C4-2B (cell line): ENCODE data around the gene ITGA2B.

Experiments
- ZFX ChIP-seq: fragments of 450-650 bp; IDR thresholded peaks from 2 replicates; pipeline ENCODE4 v1.6.1; 2017
- TF ChIP-seq, protein P1 (sequence below): fragments of 450-650 bp; conservative IDR thresholded peaks from 2 replicates; pipeline ENCODE4 v1.5.1; 2017; ENCODE audit warnings: mild to moderate bottlenecking

DNA sequence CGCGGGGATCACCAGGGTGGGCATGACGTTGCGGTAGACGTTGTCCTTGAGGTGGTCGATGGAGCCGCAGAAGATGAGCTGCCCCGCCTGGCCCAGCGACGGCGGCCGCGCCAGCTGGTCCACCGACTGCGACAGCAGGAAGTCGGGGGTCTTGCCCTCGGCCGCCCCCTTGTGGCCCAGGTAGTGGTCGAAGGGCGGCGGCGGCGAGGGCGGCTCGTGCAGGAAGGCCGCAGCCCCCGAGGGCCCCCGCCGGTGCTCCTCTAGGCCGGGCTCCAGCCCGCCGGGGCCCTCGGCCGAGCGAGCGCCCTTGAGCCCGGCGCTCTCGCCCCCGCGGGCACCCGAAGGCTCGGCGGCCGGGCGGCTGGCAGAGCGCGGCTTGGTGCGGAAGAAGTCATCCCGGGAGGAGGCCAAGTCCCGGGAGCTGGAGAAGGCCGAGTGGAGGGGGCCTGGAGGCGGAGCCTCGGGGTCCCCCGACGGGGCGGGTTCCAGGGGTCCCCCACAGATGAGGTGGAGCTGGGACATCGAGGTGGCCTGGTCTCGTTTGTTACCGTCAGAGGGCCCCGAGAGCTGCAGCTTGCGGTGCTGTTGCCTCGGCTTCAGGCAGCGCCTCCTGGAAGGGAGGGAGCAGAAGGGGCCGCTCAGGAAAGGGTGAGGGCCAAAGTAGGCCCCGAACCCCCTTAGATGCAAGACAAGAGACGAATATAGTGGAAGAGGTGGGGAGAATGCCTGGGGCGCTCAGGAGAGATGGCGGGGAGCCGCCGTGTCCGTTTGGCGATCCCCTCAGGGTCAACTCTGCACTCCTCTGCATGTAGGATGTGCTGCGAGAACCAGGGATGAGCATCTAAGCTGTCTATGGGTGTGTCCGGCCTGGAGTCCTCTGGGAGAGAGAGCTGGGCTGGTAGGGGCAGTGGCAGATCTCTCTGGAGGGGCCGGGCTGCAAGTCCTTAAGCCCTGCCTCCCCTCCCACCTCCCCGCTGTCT, 34.6 kb downstream of the ITGA2B start:
- TF ChIP-seq, protein P1, sequence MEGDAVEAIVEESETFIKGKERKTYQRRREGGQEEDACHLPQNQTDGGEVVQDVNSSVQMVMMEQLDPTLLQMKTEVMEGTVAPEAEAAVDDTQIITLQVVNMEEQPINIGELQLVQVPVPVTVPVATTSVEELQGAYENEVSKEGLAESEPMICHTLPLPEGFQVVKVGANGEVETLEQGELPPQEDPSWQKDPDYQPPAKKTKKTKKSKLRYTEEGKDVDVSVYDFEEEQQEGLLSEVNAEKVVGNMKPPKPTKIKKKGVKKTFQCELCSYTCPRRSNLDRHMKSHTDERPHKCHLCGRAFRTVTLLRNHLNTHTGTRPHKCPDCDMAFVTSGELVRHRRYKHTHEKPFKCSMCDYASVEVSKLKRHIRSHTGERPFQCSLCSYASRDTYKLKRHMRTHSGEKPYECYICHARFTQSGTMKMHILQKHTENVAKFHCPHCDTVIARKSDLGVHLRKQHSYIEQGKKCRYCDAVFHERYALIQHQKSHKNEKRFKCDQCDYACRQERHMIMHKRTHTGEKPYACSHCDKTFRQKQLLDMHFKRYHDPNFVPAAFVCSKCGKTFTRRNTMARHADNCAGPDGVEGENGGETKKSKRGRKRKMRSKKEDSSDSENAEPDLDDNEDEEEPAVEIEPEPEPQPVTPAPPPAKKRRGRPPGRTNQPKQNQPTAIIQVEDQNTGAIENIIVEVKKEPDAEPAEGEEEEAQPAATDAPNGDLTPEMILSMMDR = no peak
- no peak for TF ChIP-seq ZFX
